GM19025 (cell line): ENCODE results near the gene MRNIP.
A peak's percentile ranks its signal among the peaks of the same experiment; 100 is the strongest.

Experiments used
- ATAC-seq: cut with Tn5 transposase; IDR thresholded peaks from one replicate; pipeline ENCODE4 v1.9.1; 2021; ENCODE audit warnings: mild to moderate bottlenecking, low read depth, moderate library complexity; ENCODE audit not compliant: unreplicated experiment

Gene MRNIP, protein sequence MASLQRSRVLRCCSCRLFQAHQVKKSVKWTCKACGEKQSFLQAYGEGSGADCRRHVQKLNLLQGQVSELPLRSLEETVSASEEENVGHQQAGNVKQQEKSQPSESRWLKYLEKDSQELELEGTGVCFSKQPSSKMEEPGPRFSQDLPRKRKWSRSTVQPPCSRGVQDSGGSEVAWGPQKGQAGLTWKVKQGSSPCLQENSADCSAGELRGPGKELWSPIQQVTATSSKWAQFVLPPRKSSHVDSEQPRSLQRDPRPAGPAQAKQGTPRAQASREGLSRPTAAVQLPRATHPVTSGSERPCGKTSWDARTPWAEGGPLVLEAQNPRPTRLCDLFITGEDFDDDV

DNA sequence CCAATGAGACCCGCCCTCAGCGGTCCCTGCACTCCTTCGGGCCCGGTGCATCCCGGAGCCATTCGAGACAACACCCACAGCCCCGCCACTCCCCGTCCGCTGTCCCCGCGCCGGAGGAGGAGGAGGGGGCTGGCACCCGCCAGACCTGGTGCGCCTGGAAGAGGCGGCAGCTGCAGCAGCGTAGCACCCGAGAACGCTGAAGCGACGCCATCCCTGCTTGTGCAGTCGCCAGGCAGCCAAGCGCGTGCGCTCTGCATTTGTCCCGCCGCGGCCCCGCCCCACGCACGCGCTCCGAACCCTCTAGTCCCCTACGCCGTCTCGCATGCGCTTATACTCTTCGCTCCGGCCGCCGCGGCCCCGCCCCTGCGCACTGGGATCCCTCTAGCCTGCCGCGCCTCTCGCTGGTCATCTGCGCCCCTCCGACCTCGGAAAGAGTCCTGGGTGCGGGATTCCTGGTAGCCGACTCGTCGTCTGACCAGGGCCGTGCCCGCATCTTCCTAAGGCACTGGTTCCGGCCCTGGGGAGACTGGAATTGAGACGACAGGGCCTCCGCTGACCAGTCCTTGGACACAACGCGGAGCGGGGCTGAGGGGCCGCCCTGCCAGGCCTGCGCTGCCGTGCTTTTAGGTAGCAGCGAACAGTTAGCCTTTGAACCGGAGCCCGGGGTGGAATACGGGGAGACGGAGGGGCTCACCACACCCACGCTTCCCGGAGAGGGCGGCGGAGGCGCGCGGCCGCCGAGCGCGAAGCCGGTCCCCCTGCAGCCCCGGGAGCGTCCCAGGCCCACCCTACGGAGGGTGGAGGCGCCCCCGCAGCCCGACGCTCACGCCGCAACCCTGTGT, at the start of gene MRNIP:
Gene MRNIP (minus strand): TSS at position 232 of the 842 bp plus-strand sequence. CDS start 21 bp downstream, at position 211.
- ATAC-seq, result peak; percentile 97

DNA sequence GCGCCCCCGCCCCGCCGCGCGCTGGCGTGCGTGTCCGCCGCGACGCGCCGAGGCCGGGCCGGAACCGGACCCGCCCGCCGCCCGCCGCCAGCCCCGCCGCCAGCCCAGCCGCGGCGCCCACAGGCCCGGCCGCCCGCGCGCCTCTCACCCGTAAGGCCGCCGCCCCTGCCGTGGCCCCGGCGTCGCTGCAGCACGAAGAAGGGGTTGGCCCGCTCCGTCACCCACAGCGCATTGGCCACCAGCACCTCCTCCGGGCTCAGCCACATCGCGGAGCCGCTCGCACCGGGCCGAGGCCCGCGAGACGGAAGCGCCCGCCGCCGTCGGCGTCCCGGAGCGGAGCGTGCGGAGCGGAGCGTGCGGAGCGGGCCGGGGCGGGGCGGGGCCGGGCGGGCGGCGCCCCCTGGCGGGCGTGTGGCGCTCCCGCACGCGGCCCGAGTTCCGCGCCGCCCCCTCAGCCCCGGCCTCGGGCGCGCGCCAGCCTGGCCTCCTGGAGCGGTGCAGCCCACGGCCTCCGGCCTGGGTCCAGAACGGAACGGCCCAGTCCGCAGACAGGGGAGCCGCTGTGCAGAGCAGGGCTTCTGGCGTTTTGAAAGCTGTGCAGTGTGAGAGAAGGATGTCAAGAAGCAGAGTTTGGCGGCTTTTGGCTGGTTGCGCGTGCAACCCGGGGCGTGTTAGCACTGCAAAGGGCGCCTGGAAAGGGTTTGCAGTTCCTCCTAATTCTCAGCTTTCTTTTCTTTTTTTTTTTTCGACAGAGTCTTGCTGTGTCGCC, 49.1 kb upstream of the MRNIP start, which contains the start of gene TBC1D9B:
Gene TBC1D9B (minus strand): TSS at position 342 of the 769 bp plus-strand sequence. CDS start 76 bp downstream, at position 266.
- ATAC-seq, result peak; percentile 86

DNA sequence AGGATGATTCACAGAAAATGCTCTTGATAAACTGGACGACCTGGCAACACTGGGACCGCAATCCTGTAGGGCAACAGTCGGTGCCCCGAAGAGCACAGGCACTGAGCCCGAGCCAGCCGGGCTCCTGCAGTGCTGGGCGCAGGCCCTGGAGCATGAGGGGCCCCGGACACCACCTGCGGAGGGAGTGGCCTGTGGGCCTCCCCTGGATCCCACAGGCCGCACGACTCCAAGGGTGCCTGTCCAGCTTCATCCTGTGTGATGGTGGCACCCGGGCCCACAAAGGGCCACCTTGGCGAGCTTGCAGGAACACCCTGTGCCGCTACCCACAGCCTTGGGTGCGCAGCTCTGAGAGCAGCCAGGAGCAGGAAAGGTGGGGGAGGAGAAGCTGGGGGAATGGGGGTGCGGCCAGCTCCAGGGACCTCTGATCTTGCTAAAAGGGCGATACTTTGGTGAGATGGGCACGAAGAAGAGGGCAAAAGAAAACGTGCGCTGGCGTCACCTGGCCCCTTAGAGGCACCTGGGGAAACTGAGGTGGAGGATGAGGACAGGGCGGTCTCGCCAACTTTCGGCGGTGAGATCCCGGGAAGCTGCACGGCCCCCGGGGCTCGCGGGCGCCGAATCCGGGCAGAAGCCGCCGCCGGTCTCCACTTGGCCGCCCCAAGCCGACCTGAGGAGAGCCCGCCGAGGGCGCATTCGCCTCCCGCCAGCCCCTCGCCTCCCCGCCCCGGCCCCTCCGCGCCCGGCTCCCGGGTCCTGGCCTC, 48.4 kb upstream of the MRNIP start:
- peak; percentile 2 for ATAC-seq

DNA sequence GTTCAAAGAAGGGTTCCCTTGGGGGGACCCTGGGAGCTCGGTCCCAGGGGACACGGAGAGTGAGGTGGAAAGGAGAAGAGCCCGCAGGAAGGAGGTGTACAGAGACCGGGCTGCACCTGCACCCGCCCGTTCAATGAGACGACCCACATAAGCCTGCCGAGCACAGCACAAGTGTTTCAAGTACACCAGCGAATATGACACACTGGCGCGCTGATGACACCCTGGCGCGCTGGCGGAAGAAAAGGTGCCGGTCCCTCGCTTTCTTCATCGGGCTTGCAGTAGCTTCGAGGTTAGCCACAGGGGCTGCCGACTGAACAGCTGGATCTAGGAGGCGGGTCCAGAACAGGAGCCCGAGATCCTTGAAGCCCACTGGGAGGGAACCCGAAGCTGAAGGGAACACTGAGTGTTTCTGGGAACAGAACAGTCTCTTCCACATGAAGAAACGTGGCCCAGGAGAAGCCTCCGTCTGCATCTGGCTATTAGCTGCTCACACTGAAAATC, 47.7 kb upstream of the MRNIP start:
- ATAC-seq, result no peak

DNA sequence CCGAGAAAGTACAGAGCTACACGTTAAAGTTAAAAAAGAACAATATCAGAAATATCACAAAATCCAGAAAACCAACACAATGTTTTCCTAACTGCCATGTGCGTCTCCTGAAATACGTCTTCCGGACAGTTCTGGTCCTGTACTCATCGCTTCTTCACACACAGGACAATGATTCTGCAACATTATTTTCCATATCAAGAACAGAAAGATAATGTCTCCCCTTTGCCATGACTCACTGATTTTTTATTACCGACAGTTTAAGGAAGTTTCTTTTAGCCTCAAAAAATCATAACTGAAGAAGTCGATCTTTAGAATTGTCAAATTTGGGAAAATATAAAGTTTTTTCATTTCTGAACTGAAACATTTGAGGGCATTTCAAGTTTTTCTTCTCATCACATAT, 46.5 kb upstream of the MRNIP start:
- ATAC-seq, result no peak

DNA sequence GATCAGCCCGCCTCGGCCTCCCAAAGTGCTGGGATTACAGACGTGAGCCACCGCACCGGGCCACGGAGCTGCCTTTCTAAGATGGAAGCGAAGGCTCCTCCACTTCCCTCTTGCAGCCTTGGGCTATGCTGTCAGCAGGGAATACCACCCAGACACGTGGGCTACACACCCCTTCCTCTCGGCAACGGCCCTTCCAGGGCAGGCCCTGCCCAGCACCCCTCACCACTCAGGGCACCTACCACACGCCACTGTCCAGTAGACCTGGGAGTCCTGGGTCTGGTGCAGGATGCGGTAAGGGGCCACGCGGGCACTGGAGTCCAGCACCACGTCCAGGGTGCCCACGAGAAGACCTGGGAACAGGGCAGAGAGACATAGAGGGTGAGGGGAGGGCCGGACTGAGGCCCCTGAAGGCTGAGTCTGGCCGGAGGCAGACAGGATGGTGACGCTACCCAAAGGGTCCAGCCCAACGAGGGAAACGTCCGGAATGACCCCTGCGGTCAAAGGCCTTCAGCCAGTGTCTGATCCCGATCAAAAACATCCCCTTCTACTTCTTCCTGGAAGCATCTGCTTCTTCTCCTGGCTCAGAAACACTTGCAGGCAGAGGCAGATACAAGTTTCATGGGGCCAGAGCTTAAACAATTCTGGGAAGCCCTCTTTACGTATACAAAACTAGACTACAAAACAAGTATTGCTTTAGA, 46.0 kb upstream of the MRNIP start:
- no peak for ATAC-seq

DNA sequence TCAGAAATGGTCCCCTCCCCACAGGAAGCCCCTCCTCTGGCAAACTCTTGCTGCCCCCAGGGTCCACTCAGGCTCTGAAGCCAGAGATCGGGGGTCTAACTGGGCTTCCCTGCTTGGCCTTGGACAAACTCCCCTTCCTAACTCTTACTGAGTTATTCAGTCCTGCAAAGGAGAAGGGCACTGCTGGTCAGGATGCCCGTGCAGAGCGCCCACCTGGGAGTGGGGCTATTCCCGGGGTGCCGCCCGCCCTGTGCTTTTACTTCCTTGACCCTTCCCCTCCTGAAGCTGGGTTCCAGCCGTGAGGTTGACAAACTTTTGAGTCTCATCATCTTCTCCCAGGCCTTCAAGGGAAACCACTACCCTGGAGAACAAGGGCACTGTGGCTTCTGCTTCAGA, 44.1 kb upstream of the MRNIP start:
- no peak for ATAC-seq

DNA sequence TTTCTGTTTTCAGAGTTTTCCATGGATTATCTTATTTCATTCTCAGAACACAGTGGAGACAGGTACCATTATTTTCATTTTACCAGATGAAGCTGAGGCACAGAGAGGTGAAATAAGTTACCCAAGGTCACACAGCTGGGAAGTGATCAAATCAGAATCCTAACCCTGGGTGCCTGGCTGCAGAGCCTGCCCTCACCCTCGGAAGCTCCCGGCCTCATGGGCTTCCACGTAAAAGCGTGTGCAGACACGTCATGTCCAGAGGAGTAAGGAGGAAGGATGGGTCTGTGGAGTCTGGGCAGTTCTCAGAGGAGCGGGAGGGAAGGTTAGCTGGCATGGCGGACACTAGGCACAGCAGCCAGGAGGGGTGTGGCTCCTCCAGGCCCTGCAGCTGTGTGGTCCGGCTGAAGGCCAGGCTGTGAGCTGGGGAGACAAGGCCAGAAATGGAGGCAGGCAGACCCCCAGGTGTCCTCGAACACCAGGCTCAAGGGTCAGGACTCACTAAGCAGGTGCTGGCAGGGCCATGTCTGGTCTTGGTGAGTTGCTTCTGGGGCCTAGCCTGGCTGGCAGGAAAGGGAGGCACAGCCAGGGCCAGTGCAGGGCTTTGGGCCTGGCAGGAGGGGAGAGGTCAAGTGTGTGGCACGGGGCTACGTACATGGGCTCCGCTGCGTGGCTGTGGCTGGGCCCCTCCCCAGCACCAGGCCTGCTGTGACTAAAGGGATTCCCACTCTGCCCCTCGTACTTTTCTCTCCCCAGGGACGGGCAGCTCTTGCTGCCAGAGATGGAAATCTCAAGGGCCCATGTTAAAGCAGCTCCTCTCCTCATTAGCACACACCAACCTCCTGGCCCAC, 43.5 kb upstream of the MRNIP start:
- no peak for ATAC-seq

DNA sequence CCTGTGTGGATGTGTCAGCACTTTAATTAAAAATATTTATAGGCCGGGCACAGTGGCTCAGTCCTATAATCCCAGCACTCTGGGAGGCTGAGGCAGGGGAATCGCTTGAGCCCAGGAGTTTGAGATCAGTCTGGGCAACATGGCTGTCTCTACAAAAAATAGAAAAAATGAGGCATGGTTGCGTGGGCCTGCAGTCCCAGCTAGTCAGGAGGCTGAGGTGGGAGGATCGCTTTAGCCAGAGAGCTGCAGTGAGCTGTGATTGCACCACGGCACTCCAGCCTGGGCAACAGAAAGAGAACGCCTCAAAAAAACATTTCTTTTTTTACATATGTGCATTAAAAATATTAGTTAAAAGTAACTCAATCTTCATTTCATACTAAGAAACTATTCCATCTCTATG, 42.8 kb upstream of the MRNIP start:
- ATAC-seq, result no peak

DNA sequence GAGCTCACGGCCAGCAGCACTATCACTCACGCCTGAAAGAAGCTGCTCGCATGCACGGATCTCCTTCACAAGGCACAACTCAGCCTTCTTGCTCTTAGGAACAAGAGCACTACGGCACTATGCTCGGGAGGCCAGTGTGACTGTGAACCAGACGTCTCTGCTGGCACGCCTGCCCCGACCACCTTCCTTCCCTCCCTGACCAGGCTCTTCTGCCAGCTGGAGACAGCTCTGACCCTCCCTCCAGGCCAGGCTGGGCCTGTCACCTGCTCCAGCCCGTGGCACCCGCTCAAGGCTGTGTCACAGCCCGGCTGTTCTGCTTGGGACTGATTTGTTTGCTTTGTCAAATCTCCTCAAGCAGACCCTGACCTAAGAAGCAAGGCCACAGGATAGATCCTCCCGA, 42.1 kb upstream of the MRNIP start:
- ATAC-seq, result no peak

DNA sequence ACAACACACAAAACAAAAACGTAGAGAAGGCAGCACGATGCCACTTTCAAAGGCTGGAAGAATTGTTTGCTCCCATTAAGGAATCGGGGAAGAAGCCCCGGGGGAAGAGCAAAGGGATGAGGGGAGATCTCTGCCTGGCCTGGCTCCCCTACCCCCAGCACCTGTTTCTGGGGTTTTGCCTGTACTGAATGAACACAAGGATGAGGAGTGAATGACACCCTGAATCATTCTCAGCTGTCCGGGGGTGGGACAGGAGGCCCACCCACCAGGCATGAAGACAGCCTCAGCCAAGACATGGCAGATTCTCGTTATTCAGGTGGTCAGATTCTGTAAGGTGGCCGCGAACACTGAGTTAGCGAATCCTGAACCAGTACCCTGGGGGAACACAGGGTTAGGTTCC, 41.6 kb upstream of the MRNIP start:
- no peak for ATAC-seq

DNA sequence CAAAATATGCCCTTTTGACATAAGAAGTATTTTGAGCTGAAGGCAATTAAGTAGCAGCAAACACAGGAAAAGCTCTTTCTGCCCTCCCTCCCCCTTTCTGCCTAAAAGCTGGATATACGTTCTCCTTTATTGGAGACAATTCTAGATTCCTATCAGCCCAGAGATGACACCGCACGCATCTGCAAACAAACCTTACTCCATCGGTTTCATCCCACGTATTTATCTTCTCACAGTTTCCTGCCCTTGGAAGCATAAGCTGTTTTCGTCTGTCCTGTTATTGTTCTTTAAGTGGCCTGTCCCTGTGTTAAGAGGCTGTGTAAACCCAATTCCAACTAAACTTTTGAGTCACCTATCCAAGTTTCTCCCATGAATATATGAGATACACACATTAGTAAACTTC, 37.2 kb upstream of the MRNIP start:
- no peak for ATAC-seq

DNA sequence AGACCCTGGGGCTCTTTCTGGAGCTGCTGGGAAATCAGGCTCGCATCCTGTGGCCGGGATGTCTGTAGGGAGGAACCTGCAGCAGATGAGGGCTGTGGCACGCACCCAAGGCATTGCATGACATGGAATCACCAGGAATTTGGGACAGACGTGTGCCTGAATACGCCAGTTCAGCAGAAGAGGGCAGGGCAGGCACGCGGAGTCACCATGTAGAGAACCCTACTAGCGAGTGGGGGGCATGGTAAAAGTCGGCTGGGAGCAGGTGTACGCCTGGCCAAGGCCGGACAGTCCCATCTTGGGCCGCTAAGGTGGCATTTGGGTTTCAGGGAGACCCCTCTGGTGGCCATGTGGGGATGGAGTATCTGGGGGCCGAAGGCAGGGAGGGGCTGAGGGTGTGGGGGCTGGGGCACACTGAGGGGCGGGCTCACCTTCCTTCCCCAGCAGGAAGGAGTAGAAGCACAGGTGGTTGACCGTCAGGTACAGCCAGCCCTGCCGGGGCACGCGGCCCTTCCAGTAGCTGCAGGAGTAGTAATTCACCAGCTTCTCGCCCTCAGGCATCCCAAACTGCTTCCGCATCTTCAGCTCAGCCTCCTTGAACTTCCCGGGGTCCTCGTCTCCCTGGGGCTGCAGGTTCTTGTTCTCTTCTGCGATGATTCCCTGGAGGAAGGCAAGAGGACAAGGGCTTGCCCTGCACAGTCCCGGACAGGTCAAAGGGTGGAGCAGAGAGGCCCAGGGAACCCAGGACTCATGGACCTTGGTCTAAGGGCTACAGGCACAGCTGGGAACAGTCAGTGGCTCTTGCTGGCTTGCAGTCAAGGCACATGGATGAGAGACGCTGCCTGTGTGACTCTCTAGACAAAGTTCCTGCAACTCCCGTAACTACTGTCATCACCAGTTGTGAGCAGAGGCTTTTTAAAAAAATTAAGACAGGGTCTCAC, 35.6 kb upstream of the MRNIP start:
- no peak for ATAC-seq

DNA sequence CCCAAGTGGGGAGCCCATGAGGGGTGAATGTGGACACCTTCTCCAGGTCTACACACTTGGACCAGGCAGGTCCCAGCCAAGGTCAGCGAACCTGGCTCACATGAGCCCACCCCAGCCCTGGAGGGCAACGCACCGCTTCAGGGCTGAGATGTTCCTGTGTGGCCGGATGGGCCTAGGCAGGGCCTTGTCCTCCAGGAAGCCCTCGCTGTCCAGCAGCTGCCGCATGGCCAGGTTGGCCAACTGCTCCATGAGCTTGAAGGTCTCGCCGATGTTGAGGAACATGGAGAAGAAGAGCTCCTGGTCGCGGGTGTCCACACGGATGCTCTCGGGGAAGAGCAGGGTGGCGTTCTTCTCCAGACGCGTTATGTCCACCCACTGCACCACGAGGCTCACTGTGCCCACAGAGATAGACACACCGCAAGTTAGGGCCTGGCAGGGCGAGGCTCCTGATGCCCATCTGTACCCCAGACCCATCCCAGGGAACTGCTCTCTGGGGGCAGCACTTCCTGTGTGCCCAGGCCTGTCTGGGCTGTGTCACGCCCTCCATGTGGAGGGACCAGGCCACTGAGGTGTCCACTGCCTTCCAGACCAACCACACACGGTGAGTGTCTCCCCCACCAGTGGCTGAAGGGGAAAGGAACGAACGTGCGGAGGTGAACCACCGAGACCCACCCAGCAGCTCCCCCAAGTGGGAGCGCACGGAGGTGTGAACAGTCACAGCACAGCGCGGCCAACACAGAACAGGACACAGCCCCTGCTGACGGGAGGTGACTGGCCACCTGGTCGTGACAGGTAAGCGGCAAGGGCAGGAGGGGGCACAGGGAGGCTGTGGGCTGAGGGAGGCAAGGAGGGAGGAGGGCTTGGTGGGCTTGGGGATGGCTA, 34.7 kb upstream of the MRNIP start:
- ATAC-seq, result no peak

DNA sequence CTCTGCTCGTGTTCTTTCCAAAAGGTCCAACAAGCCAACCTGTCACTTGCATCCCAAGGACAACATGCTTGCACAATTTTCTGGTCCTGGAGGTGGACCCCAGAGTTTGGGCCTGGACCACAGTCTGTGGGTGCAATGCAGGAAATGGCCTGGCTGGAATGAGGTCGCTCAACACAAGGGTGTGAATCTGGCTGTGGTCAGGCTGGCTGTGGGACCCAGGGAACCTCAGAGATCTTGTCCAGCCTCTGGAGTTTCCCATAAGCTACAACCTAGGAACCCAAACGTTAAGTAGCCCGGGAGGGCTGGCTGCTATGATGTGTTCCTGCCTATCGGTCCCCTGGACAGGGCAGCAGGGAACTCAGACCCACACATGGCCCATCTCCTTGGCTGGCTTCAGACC, 33.6 kb upstream of the MRNIP start:
- no peak for ATAC-seq
